GM12878 (cell line): ENCODE data around the gene UBE3C.
"Not testable (repeated sequence)": the region's sequence is repeated elsewhere in the genome, so short reads cannot be mapped to it uniquely, and the experiment has no call there.

Experiments
- MAX ChIP-seq: IDR thresholded peaks from 2 replicates; pipeline ENCODE4 v1.6.1; 2012; ENCODE audit warnings: low read depth, low read length, improper control_type of control experiment
- RAD21 ChIP-seq: IDR thresholded peaks from 2 replicates; pipeline ENCODE4 v1.6.1; 2011; ENCODE audit warnings: mild to moderate bottlenecking, low read depth, low read length, moderate library complexity; ENCODE audit not compliant: insufficient read depth
- RELA ChIP-seq: fragments of 450-650 bp; IDR thresholded peaks from 2 replicates; pipeline ENCODE4 v1.8.0; 2014; ENCODE audit warnings: borderline replicate concordance; ENCODE audit not compliant: partially characterized antibody
- YY1 ChIP-seq: IDR thresholded peaks from 2 replicates; pipeline ENCODE4 v1.6.1; 2011; ENCODE audit warnings: low read depth, mild to moderate bottlenecking, low read length

- not testable (repeated sequence) for TF ChIP-seq YY1, MAX, RAD21, RELA
Observed at GRCh38 chr7:157274094-157274634, 135.4 kb downstream of the UBE3C start.
